Glomerular endothelial cell (primary cell): ENCODE results near the gene GRAP. TPM values are rescaled to one million over a fixed set of nuclear protein-coding genes. Genes with fewer than 3 reads are reported as not detected.

Experiments used
- DNase-seq: peaks from one replicate; pipeline ENCODE4 v3.0.0-alpha.2; 2011; ENCODE audit warnings: low read depth, low spot score; ENCODE audit errors: extremely low read depth
- total RNA-seq: library from RNA; depleted of rRNA; stranded (reverse); fragments of >200 nt; gene quantifications from 2 replicates; pipeline ENCODE4 v1.2.3, GENCODE V29; 2015

GRAP gene
- total RNA-seq, 1 donor from 2014 or later, result 87.3 TPM

DNA sequence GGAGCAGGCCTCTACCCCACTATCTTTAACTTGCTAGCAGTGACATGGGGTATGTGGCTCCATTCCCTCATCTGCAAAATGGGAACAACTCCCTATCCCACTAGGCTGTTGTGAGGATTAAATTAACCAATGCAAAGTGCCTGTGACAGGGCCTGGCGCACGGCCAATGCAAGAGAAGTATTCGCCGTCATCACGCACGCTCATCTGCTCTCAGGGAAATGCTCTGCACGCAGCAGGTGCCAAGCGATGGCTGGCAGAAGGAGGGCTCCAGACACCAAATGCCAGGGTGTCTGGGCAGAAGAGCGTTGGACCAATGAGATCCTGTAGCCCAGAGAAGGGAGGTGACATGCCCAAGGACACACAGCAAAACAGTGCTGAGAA, 59.5 kb downstream of the GRAP start:
- DNase-seq, result no peak

DNA sequence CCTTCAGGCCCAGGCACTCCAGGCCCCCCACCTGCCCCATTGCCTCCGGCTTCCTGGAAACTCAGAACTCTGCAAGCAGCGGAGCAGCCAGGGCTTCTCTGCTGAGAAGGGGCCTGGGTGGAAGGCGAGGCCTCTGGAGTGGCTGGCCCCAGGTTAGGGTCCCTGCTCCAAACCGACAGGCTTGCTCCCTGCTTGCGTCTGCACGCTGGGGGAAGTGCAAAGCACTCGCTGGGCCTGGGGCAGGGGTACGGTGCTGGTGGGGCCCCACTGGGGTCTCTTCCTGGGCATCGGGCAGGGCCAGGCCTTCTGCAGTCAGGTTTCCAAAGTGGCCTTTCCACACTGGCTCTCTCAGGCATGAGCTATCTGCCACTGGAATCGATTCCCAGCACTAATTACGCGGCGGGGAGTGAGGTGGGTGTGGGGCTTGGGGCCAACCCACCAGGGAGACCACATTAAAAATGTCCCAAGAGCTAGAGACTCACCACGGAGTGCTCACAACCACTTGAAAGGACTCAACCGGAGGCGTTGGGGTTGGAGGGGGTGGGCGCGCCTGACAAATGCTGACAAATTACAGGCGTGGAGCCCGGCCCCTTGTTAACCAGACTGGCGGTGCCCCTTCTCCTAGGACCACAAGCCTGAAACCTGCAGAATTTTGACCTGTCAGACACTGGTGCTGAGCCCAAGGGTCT, 60.1 kb downstream of the GRAP start:
- DNase-seq, result no peak

DNA sequence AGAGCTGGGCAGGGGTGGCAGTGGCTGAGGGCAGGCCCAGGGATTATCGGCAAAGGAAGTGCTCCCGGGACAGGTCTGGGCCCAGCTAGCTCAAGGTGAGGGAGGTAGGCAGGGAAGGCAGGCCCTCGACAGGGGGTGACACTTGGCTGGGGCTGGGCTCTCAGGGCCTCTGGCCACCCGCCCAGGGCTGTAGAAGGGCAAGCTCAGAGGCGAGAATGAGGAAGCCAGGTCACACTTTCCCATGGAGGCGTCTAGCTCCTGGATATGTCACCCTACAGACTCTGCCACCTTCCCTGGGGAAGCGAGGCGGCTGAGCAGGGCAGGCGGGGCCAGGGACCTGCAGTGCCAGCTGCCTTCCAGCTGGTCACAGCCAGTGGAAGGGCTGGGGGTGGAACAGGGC, 61.3 kb downstream of the GRAP start:
- no peak for DNase-seq

DNA sequence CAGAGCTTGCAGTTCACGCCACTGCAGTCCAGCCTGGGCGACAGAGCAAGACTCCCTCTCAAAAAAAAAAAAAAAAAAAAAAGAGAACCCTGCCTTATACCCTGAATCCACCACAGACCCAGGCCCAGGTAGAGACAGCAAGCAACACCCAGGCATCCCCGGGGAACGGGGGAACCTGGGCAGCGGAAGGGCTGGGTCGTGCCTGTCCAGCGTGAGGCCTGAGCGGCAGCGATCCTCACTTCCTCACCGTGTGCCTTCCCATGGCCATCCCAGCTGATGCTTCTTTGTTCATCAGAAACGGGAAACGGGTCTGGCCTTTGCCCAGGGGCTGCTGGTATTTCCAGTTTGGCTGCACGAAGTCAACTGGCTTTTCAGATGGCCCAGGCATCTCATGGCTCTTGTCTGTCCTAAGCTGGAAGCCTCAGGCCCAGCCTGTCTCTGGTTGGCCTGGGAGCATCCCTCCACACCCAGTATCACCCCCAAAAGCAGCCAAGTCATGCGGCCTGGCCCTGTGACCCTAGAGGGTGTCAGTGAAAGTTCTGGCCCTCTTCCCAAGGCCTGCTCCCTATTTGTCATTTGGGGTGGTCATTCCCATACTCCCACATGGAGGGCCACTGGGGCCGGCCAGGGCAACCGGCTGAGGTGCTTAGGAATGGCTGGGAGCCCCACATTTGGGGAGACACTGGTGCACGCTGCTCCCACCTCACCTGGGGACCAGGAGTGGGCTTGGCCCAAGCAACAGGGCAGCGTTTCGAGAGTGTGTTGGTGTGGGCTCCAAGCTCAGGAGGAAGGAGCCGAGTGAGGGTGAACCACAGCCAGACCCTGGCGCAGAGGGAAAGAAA, 62.3 kb downstream of the GRAP start:
- no peak for DNase-seq

DNA sequence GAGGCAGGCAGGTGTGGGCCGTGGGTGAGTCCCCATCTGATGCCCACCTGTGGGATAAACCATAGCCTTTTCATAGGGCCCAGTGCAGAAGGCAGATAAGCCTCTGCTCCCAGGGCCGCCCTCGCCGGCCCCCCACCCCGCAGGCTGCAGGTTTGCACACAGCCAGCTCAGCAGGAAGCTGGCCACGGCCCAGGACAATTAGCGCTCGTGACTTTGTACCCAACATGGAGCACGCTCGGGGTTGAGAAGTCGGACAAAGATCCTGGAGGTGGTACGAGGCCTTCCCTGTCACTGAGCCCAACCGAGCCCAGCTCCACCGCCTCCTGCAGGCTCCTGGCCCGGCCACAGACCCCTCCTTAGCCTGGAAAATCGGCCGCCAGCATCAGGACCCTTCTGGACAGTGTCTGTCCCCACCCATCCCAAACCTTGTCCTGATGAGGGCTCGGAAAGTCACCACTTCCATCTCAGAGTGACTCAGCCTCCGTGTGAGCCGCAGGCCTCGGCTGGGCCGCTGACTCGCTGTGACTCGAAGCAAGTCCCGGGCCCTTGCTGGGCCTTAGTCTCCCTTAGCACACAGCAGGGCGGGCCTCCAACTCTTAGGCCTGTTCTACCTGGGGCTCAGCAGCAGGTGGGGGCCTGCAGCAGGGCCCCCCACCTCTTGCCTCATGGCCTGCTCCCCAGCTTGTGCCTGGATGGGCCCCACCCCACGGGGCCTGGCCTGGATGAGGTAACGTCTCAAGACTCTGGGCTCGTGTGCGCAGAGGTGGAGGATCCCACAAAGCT, 64.9 kb downstream of the GRAP start:
- DNase-seq, result no peak

DNA sequence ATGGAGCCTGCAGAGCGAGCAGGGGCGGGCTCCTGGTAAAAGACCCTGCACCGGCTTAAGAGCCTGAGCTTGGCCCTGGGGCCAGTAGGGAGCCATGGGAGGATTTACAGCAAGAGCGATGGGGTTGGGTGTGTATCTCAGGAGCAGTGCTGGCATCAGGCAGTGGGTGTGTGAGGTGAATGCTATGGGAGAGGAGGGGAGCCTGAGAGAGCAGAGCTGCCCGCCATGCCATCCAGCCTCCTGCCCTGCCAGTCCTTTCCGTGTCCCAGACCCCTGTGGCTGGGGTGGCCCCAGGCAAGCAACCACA, 65.5 kb downstream of the GRAP start:
- DNase-seq, result no peak

DNA sequence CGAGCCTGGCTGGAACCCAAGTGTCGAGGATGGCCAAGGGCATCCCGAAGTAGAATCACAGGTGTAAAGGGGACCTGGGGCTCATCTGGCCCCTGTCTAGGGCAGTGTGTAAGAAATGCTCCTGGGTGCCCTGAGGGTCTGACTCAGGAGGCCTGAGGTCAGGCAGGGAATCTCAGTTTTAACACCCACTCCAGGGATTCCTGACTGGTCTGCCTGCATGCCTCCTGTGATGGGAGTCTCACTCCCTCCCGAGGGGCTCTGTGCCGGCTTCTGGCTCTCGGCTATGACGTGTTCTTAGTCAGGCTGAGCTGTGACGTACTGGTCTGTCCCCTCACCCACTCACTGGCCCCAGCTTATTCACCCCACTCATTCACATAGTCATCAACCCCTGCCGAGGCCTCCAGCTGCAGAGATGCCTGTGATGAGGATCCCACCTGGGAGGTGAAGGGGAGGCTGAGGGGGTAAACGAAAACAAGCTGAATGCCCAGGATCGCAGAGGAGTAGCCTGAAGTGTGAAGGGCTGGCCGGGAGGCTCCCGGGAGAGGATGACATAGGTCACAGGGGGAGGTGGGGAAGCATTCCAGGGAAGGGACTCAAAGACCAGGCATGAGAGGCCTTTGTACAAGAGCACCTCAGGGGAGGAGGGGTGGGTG, 65.9 kb downstream of the GRAP start:
- DNase-seq, result no peak

DNA sequence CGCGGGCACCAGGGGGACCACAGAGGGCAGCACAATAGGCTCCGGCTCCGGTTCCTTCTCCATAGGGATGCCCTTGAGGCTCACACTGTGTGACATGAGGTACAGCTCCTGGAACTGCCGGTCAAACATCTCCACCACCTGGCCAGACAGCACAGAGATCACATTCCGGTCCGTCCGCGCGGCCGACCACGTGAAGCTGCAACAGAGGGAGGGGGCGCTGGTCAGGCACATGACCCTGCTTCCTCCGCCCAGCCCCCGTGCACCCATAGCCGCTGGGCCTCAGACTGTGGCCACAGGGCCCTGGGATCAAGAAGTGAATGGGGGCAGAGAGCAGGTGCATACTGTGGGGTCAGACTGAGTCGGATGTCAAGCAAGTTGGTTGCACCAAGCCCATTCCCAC, 68.1 kb downstream of the GRAP start:
- no peak for DNase-seq

DNA sequence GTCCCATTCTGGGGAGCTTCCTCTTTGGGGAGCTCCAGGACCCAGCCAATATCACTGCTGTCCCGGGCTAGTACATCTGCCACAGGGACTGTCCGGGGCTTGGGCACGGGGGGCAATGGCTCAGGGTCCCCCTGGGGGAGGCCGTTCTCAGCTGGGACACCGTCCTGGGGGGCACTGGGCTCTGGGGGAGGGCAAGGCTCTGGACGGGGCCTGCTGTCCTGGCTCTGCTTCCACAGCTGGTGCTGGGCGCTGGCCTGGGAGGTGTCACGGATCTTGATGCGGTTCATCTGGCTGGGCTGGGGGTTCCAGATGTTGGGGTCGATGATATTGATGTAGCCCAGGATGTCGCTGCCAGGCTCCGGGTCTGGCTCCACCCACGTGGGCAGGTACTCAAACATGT, 68.7 kb downstream of the GRAP start:
- no peak for DNase-seq

DNA sequence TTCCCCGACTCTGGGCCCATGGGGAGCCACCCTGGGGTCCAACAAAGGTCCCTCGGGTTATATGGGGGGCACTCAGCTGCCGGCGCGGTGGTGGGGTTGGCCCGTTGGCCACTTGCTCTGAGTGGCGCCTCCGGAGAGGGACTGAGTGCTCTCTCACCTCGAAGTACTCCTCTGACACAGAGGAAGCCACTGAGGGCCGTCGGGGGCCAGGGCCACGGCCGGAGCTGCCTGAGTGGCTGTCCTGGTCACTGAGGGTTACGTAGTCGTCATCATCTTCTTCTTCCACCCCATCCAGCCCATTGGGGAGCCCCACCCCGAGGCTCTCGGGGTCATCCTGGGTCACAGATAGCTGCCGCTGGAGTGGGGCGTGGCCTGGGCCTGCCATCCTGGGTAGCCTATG, 69.1 kb downstream of the GRAP start:
- DNase-seq, result no peak

DNA sequence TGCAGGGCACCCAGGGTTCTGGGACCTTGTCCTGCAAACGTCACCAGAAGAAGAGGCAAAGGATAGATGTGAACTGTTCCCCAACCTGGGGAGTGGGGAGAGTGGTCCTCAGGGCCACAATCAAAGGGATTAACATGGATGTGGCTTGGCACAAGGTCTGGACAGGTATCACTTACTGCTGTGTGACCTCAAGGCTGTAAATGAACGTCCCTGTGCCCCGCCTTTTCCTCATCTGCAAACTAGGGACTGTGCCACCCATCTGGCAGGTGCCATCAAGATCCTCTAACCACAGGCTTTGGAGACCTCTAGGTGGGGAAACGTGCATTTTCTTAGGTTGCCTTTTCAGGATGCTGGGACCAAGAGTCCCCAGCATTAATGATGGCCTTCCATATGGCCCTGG, 69.7 kb downstream of the GRAP start:
- DNase-seq, result no peak

DNA sequence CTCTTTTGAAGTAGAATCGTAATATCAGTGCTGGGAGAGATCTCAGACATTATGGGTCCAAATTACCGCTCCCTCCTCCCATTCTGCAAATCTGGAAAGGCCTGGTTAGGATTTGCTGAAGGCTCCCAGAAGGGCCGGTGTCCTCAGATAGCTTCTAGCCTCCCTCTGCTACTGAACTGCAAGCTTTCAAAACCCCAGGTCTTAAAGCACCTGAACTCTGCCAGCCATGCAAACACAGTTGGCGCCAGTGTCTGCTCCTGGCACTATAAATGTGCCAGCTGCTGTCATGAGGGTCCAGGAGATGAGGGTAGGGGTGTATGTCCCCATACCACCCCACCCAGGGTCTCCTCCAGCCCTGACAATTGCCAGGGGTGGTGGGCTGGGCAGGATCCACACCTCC, 70.6 kb downstream of the GRAP start:
- no peak for DNase-seq

DNA sequence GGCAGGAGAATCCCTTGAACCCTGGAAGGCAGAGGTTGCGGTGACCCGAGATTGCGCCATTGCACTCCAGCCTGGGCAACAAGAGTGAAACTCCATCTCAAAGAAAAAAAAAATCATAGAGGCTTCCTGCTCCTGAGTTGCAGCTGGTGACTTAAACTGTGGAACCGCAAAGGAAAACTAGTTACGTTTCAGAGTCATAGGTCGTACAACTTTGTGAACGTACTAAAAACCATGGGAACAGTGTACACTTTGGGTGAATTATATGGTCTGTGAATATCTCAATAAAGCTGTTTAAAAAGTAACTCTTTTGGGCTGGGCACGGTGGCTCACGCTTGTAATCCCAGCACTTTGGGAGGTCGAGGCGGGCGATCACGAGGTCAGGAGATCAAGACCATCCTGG, 71.2 kb downstream of the GRAP start:
- DNase-seq, result no peak

DNA sequence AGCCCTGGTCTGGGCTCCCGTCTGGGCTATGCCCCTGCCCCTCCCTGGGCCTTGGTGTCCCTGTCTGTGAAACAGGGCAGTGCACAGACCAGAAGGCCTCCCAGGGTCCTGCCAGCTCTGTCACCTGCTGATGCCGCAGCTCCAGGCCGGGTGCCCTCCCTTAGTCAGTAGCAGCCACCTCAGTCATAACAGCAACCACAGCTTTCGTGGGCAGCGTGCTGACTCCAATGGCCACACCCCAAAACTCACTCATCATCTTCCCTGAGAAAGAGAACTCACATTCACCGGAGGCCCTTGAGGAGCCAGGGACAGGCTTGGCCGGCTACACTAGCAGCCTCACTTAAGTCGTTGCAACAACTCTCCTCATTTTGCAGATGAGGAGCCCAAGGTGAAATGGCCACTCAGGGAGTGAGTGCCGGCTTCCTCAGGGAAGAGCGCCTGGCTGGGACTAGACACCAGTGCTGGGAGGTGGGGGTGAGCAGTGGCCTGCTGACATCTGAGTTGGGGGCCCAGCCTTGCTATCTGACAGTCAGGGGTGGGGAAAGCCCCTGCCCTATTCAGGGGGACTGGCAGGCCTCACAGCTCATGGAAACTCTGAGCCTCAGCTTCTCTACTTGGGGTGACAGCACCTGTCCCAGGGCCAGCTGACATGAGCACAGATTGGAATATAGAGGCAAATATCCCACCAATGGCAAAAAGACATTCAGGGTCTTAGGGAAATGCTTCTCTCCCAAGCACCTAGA, 72.2 kb downstream of the GRAP start:
- no peak for DNase-seq

DNA sequence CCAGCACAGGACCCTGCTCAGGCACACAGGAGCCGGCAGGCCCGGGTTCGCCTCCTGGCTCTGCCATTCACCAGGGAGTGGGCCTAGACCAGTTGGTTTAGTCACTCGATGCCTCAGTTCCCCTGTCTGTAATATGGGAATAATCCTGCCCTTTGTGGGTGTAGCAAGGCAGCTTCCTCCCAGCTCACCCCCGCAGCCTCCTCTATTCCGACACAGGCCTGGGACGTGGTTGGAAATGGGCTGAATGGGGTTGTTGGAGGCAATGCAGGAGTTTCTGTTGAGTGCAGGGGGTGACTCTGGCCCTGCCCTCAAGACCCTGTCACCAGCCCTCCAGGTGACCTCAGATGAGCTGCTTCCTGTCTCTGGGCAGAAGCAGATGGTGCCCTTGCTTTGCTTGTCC, 75.0 kb downstream of the GRAP start:
- no peak for DNase-seq

Other genes starting within 250 kb of the GRAP start
- 23.9 and 30.6 TPM in 2 replicates for gene PRPSAP2, start 188.8 kb downstream of the GRAP start, total RNA-seq
- gene SLC5A10, start 94.8 kb downstream of the GRAP start, total RNA-seq, result not detected in 2 replicates
- gene FAM83G, start 42.2 kb downstream of the GRAP start, total RNA-seq, result 12.6 and 12.8 TPM in 2 replicates
- 5.7 and 58.6 TPM in 2 replicates for gene GRAPL, start 80.6 kb upstream of the GRAP start, total RNA-seq
- gene EPN2, start 190.4 kb upstream of the GRAP start, total RNA-seq, result 29.2 and 53.4 TPM in 2 replicates